GM21737 (cell line): ENCODE results near the gene PXN.
"Not testable (repeated sequence)": the region's sequence is repeated elsewhere in the genome, so short reads cannot be mapped to it uniquely, and the experiment has no call there.

Source experiments
- ATAC-seq: cut with Tn5 transposase; IDR thresholded peaks from one replicate; pipeline ENCODE4 v1.9.1; 2021; ENCODE audit warnings: mild to moderate bottlenecking, moderate library complexity; ENCODE audit not compliant: unreplicated experiment

PXN gene

DNA sequence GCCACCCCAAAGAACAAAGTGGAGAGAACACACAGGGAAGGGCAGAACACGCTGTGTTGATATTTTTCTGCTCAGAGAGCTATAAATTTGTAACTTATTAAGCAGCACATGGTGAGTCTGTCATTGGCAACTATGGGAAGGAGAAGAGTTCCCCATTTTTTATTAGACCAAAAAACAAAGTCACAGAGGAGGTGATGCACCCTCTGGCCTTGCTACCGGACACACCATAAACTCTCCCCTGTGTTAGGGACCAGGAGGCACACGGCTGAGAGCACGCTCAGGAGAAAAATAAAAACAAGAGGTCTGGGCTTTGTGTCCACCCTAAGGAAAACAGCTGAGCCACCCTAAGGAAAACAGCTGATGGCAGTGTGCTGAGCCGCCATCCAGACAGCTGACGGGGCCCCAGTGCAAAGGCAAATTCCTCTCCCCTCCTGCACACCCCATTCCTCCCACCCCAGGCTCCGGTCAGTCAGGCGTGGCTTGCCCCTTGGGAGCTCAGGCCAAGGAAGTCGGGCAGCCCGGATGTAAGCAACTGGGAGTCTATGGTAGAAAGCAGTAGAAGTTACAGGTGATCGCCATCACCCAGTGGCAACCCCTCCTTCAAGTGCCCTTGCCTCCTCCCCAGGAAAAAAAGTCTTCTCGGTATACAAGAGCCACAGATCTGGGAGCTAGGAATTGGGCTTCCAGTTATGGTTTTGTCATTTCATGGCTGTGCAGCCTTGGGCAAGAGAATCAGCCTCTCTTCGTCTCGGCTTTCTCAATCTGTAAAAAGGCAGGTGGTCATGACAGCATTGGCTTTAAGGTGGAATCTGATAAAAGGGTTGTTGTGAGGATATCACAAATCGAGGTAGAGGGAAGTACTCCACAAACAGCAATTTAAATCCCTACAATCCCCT is 2.4 kb downstream of the PXN start:
- no peak for ATAC-seq

DNA sequence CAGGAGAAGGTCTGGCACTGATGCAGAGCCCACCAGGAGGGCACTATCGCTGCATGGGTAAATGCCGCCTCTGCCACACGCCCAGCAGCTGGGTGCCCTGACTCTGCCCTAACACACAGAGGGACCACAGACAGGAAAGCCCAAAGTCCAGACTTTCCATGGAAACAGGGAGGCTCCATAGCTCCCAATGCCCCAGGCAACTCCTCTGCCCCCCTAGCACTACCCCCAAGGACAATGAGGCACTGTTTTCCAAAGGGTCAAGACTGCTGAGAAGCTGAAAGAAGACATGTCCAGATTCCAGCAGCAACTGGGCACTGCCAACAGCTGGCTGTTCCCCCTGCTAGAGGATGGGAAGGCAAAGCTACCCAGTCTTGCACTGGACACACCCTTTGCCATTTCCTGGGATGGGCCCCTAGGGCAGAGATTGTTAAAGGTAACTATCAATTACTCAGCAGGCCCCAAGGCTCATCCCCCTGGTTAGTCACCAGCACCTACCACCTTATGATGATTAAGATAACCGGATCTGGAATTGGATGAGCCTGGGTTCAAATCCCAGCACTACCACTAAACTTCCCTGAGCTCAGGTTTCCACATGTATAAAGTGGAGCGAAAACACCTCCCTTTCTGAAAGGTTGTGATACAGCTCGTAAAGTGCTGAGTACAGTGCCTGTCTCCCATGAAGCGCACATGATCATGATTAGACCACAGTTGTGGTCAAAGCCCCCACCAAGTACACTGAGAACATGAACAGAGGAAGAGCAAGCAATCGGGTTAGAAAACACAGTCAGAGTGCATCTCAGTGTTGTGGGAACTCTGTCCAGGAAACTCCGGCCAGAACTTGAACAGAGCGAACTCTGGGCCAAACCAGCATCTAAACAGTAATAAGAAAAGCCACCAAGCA is 3.3 kb downstream of the PXN start:
- no peak for ATAC-seq

DNA sequence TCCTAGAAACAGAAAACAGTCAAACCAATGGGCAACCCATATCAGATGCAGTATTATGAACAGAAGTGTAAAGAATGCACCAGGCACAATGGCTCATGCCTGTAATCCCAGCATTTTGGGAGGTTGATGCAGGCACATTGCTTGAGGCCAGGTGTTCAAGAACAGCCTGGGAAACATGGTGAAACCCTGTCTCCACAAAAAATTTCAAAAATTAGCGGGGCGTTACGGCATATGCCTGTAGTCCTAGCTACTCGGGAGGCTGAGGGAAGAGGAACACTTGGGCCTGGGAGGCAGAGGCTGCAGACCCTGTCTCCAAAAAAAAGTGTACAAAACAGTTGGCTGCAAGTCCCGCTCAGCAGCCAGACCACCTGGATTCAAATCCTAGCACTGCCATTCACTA is 4.9 kb downstream of the PXN start:
- ATAC-seq = no peak

DNA sequence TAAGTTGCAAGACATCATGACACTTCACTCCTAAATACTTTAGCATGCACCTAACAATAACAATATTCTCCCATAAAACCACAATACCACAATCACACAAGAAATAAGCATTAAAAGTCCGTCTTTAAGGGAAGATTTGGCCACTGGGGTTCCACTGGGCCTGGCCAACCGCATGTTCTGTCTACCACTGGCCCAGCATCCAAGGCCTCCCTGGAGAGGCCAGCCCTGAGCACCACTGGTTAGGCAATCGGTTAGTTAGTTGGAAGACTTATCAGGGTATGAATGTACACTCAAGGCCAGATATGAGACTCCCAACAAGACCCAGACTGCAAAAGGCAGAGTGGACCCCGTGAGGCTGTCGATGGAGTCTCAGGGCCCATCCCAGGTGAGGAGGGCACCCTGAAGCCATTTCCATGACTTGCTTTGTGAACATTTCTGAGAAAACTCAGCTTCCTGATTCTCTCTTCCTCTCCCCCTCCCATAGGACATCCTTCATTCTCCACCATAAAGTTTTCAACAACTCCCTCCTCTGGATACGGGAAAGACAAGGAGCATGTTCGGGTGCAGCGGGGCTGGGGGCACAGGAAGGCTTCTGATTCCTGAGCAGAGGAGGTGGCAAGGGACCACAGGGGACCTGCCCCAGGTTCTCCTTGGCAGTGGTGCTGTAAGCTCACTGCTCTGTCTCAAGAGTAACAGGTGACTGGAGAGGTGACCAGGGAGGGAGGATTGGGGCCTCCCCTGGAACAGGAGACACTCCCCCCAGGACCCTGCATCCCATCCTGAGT is 5.9 kb downstream of the PXN start:
- no peak for ATAC-seq

DNA sequence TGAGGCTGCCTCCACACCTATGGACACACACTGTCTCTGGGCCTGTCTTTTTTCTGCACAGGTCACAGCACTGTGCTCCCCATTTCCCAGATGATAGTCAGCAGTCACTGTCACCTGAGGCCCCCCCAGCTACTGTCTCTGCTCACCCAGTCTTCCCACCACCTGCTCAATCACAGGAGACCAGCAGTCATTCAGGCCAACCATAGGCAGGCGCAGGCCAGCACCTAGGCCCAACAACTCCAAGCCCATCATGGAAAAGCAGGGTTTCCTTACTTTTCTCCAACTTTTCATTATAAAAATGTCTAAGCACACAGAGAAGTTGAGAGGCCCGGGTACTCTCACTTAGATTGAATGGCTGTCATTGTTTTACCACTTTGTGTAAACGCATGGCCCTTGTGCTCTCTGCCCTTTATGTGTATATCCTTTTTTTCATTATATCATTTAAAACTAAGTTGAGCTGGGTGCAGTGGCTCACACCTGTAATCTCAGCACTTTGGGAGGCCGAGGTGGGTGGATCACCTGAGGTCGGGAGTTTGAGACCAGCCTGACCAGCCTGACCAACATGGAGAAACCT is 7.1 kb downstream of the PXN start:
- no peak for ATAC-seq

DNA sequence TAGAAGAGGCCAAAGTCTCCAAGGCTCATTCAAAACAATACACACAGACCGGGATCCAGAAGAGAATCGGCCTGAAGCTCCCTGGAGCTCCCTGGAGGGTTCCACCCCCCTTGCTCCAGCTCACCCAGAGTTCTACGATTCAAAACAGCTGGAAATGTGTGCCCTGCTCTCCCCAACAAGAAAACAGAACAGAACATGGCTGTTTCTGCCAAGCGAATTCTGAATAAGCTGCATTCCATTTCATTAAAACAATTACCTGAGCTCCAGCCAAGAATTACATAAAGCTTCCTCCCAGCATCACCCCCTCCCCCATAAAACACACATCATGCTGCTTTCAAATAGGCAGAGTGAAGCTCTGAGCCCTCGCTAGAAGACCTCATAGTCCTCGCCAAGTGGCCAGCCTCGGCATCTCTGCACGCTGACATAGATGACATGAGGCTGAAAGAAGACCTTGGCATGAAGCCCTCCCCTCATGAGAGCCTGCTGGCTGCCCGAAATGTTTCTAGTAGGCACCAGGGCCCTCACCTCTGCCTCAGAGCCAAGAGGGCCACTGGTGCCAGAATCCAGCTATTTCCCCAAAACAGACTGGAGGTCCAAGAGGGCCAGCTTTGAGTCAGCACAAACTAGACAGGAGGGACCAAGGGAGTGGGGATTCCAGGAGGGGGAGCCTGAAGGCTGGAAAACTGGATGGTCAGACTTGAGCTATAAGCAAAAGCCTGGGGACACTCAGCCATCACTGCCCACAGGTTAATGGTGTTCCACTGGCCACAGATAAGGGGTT is 8.3 kb downstream of the PXN start:
- no peak for ATAC-seq

DNA sequence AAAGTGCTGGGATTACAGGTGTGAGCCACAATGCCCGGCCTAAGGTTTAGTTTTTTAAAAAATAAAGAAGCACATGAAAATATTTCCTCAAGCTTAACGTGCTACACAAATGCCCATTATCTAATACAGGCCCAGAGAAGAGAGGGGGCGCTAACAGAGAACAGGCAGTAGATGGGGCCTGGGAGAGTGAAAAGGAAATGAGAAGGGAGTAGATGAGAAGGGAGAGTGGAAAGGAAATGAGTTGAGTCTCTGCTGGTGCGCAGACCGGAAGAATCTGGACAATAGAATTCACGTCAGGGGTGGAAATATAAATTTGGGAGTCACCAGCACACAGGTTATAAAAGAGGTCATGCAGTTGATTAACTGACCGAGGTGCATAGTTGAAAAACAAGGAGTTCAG is 10.7 kb downstream of the PXN start:
- no peak for ATAC-seq

DNA sequence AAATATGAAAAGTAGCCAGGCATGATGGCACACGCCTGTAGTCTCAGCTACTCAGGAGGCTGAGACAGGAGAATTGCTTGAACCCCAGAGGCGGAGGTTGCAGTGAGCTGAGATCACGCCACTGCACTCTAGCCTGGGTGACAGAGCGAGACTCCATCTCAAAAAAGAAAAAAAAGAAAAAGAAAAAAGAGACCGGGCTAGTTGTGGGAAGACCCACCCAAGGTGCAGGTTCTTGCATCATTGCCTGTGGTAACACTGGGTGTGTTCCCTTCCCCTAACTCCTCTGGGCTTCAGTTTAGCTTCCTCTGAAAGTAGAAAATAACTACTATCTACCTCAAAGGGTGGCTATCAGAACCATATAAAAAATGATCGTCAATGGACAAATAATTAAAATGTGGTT is 12.2 kb downstream of the PXN start:
- ATAC-seq = not testable (repeated sequence)

DNA sequence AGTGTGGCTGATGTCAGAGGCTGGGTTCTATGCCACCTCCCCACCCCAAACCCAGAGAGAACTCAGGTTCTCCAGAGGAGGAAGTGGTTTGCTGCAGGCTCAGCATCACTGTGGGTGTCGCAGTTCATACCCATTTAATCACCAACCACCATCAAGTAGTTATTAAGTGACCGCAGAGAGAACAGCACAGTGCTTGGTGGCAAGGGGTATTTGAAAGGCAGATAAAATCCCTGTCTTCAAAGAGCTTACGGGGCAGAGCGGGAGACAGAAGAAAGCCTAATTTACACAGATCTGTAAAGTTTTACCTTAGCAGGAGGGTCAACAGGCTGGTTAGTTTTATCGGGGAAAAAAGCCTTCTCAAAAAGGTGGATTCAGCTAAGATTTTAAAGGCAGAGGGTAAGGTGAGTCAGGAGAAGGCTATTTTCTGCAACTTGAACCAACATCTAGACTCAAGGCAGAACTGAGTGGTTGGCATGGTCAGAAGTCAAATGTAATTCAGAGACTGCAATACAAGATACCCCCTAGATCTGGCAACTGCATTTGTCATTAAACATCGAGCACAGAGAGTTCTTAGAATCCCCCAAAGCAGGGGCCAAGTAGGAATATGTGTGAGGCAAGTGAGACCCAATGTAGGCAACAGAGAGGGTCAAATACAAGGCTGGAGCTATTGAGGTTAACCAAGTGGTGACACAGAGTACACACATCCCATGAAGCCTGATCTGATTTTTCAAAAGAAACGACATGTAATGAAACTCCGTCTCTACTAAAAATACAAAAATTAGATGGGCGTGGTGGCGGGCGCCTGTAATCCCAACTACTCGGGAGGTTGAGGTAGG is 13.2 kb downstream of the PXN start:
- ATAC-seq = no peak

DNA sequence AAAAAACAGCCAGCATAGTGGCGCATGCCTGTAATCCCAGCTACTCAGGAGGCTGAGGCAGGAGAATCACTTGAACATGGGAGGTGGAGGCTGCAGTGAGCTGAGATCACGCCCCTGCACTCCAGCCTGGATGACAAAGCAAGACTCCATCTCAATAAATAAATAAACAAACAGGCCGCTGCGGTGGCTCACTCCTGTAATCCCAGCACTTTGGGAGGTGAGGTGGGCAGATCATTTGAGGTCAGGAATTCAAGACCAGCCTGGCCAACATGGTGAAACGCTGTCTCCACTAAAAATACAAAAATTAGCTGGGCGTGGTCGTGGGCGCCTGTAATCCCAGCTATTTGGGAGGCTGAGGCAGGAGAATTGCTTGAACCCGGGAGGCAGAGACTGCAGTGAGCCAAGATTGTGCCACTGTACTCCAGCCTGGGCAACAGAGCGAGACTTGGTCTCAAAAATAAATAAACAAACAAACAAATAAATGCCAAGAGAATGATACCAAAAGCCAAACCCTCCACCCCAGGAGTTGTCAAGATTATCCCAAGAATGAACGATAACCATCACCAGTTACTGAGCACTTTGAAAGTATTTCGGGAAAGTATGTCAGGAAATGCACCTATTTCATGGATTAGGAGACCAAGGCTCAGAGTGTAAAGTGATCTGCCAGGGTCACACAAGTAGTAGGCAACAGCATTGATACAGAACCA is 14.0 kb downstream of the PXN start:
- ATAC-seq = not testable (repeated sequence)

DNA sequence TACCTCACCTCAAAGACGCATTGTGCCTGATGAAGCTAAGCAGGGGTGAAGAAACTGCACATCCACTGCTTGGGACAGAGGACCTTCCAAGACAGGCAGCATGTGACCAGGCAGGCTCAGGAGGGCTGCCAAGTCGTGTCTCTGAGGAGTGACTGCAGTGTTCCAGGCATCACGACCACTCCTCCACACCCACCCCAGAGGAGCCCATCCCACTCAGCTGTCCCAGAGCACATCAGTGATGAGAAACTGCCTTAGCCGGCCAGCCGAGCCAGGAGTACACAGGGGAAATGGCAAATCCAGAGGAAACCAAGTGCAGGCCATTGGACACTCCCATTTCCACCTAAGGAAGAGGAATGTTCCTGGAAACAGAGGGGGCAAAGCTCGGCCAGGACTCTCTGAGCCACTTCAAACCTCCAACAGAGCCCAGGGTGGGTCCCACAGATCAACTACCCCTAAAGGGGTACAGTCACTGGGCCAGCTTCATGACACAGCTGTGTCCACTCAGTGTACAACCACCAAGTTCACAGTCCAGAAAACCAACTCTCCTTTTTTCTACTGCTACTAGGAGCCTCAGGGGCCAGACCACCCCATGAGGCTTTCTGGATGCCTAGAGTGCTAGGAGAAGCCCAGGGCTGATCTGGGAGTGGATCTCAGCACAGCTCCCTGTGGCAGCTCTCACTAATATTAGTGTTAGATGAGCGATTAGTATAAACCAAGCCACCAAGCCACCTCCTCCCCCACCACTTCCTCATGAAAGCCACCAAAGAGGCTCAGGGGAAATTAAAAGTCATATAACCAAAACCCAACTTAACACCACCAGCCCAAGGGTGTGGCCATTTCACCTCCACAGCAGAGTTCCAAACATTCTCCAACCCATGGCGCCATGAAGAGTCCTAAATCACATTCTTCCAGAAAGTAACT is 15.4 kb downstream of the PXN start:
- ATAC-seq = no peak

DNA sequence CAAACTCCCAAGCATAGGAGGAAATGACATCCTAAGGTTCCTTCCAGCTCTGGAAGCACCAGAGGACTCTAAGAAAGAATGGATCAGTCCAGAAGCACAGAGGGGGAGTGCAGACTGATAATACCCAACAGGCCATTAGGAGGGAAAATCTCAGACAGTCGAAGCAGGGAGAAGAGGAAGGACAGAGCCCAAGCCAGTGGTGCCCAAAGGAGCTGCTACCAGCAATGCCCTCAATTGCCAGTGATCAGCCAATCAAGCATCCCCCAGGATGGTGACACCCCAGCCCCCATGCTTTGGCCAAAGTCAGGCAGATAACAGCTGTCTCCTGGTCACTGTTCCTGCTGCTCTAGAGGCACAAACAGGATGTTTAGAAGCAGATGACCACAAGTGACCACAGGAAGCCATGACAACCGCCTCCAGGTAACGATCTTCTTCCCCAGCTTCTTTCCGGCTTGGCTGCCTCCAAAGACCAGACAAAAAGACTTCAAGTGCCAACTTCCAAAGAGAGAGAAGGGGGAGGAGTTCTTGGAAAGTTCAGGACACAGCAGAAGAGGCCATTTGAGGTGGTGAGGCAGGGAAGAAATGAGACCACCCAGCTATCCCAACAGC is 16.2 kb downstream of the PXN start:
- no peak for ATAC-seq

DNA sequence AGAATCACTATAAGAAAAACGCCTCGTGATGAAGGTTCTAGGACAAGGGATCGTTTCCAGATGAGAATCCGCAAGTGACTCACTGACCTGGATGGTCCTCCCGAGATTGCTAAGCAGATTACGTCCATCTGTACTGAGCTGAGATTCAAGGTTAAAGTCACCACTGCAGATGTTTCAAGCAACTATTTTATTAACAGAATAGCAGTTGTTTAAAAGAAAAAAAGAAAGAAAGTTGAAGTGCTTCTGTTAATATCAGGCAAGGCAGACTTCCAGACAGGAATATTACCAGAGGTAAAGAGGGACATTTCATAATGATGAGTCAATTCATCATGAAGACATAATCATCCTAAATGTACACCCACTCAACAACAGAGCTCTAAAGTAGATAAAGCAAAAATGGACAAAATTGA is 17.9 kb downstream of the PXN start:
- no peak for ATAC-seq

DNA sequence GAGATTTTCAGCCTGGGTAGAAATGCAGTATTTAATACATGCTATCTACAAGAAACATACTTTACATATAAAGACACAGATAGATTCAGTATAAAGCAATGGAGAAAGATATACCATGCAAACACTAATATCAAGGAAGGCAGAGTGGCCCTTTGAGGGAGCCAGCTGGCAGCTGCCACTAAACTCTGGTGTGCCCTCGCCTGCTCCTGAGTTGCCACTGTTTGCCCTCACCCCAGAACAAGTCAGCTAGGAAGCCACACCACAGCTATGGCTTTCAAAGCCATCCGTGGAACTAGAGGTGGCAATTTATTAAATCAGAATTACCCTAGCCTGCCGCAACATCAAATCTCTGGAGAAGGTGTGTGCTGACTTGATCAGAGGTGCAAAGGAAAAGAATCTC is 18.3 kb downstream of the PXN start:
- no peak for ATAC-seq

DNA sequence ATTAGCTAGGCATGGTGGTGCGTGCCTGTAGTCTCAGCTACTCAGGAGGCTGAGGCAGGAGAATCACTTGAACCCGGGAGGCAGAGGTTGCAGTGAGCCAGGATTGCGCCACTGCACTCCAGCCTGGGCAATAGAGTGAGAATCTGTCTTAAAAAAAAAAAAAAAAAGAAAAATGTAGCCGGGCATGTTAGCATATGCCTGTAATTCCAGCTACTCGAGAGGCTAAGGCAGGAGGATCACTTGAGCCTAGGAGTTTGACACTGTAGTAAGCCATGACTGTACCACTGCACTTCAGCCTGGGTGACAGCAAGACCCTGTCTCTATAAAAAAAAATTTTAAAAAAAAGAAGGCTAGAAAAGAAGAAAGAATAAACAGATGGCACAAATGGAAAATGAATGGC is 18.8 kb downstream of the PXN start:
- not testable (repeated sequence) for ATAC-seq

DNA sequence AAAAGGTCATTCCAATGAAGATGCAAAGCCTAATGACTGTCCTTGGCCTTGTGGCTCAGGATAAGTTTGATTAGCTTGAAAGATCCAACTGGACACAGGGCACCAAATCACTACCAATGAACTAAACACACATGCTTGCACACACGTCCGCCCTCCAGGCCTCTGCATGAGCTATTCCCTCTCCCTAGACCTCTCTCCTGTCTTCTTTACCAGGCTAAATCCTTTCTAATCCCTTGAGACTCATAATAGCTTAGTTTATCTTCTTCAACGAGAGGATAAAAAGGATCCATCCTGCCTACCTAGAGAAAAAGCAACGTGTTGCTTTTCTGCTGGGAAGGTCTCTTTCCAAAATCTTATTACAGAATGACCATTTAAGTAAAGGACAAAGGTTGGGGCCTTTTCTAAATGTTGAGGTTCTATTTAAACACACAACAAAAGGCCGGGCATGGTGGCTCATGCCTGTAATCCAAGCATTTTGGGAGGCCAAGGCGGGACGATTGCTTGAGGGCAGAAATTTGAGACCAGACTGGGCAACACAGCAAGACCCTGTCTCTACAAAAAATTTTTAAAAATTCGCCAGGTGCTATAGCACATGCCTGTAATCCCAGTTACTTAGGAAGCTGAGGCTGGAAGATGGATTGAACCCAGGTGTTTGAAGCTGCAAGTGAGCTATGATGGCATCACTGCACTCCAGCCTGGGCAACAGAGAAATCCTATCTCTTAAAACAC is 22.4 kb downstream of the PXN start:
- ATAC-seq = no peak
